Hepatocyte (in vitro differentiated cells): ENCODE measurements around the gene DDIT4.

Experiments
- EZH2 ChIP-seq: fragments of 200-600 bp; sonication (generic); IDR thresholded peaks from 2 replicates; pipeline ENCODE4 v1.6.1; 2016; ENCODE audit warnings: antibody characterized with exemption, mild to moderate bottlenecking, borderline replicate concordance
- TF ChIP-seq, protein P1 (sequence below): fragments of 200-600 bp; sonication (generic); IDR thresholded peaks from 2 replicates; pipeline ENCODE4 v1.5.1; 2016; ENCODE audit warnings: antibody characterized with exemption, mild to moderate bottlenecking; ENCODE audit not compliant: poor library complexity

GRCh38 chr10:72291019-72291532 lies 17.4 kb downstream of the DDIT4 start:
- TF ChIP-seq, protein P1, sequence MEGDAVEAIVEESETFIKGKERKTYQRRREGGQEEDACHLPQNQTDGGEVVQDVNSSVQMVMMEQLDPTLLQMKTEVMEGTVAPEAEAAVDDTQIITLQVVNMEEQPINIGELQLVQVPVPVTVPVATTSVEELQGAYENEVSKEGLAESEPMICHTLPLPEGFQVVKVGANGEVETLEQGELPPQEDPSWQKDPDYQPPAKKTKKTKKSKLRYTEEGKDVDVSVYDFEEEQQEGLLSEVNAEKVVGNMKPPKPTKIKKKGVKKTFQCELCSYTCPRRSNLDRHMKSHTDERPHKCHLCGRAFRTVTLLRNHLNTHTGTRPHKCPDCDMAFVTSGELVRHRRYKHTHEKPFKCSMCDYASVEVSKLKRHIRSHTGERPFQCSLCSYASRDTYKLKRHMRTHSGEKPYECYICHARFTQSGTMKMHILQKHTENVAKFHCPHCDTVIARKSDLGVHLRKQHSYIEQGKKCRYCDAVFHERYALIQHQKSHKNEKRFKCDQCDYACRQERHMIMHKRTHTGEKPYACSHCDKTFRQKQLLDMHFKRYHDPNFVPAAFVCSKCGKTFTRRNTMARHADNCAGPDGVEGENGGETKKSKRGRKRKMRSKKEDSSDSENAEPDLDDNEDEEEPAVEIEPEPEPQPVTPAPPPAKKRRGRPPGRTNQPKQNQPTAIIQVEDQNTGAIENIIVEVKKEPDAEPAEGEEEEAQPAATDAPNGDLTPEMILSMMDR = no peak
- TF ChIP-seq EZH2 = no peak
